CD14-positive monocyte (primary cell): ENCODE measurements around the gene TGFB3. TPM values are rescaled to one million over a fixed set of nuclear protein-coding genes. Genes with fewer than 3 reads are reported as not detected.

Source experiments
- DNase-seq, 3 donors: peaks; one replicate each; pipeline ENCODE4 v3.0.0-alpha.2; 2011 to 2022
- H2AFZ ChIP-seq: 2 replicates; pipeline ENCODE4 v1.6.0; 2012; ENCODE audit warnings: mild to moderate bottlenecking, low read depth, low read length, inconsistent platforms; ENCODE audit not compliant: insufficient read depth, poor library complexity, severe bottlenecking
- H3K27ac ChIP-seq, 2 donors: 1 replicate in 1 of 2; 2 replicates in 1 of 2; pipeline ENCODE4 v1.5.1; 2012 to 2013; ENCODE audit warnings: low read length in 2 of 2, control low read depth in 1 of 2, inconsistent platforms in 1 of 2, low read depth in 1 of 2, mild to moderate bottlenecking in 1 of 2
- H3K27me3 ChIP-seq, 2 donors: one replicate each; pipeline versions ENCODE4 v1.6.0 to v1.6.1; 2011 to 2013; ENCODE audit warnings: low read length in 2 of 2; ENCODE audit not compliant: control insufficient read depth in 2 of 2, insufficient read depth in 2 of 2
- H3K36me3 ChIP-seq, 2 donors: replicated peaks in 1 of 2; 1 replicate in 1 of 2; 2 replicates in 1 of 2; pipeline versions ENCODE4 v1.5.1 to v1.6.1; 2012 to 2013; ENCODE audit warnings: low read length in 2 of 2, control low read depth in 1 of 2, inconsistent platforms in 1 of 2, mild to moderate bottlenecking in 1 of 2; ENCODE audit not compliant: insufficient read depth in 2 of 2, control insufficient read depth in 1 of 2
- H3K4me1 ChIP-seq, 2 donors: 1 replicate in 1 of 2; 2 replicates in 1 of 2; pipeline versions ENCODE4 v1.5.1 to v1.6.1; 2012 to 2013; ENCODE audit warnings: low read length in 2 of 2, control low read depth in 1 of 2, inconsistent platforms in 1 of 2, mild to moderate bottlenecking in 1 of 2, moderate library complexity in 1 of 2; ENCODE audit not compliant: insufficient read depth in 2 of 2, control insufficient read depth in 1 of 2
- H3K4me2 ChIP-seq: replicated peaks from 2 replicates; pipeline ENCODE3; 2012; ENCODE audit warnings: low read length, moderate library complexity, mild to moderate bottlenecking; ENCODE audit not compliant: poor library complexity, severe bottlenecking; ENCODE audit errors: extremely low read depth
- H3K4me3 ChIP-seq, 3 experiments: fragments of 200-600 bp in 1 of 3; sonication (generic) in 1 of 3; replicated peaks in 1 of 3; 1 replicate in 2 of 3; 2 replicates in 1 of 3; pipeline ENCODE4 v1.5.1; 2011 to 2013; ENCODE audit warnings: low read length in 3 of 3, mild to moderate bottlenecking in 3 of 3, control low read depth in 2 of 3, low read depth in 2 of 3, inconsistent platforms in 1 of 3, moderate library complexity in 1 of 3
- H3K79me2 ChIP-seq: 2 replicates; pipeline ENCODE4 v1.6.0; 2012; ENCODE audit warnings: mild to moderate bottlenecking, control low read depth, inconsistent platforms, low read length, moderate library complexity; ENCODE audit not compliant: insufficient read depth
- H3K9ac ChIP-seq: 2 replicates; pipeline ENCODE4 v1.6.0; 2017; ENCODE audit warnings: low read length, mild to moderate bottlenecking; ENCODE audit not compliant: insufficient read depth, poor library complexity, severe bottlenecking
- H3K9me3 ChIP-seq, 2 donors: replicated peaks in 1 of 2; 1 replicate in 1 of 2; 2 replicates in 1 of 2; pipeline versions ENCODE4 v1.5.1 to v1.6.1; 2012 to 2013; ENCODE audit warnings: low read length in 2 of 2, control low read depth in 1 of 2; ENCODE audit not compliant: control insufficient read depth in 1 of 2, insufficient read depth in 1 of 2
- H4K20me1 ChIP-seq: 2 replicates; pipeline ENCODE4 v1.6.0; 2012; ENCODE audit warnings: mild to moderate bottlenecking, low read length, control low read depth, moderate library complexity; ENCODE audit not compliant: insufficient read depth
- H3K27ac Mint-ChIP-seq, 7 donors: one replicate each; pipeline ENCODE4 v1.8.0; 2020; ENCODE audit warnings: mild to moderate bottlenecking in 7 of 7, mixed read lengths in 7 of 7, moderate library complexity in 6 of 7, inconsistent platforms in 2 of 7
- H3K27me3 Mint-ChIP-seq, 3 donors: one replicate each; pipeline ENCODE4 v1.8.0; 2021 to 2022; ENCODE audit warnings: low read depth in 3 of 3, mild to moderate bottlenecking in 3 of 3, mixed read lengths in 3 of 3, moderate library complexity in 3 of 3, inconsistent platforms in 1 of 3
- H3K36me3 Mint-ChIP-seq, 2 donors: one replicate each; pipeline ENCODE4 v1.8.0; 2020; ENCODE audit warnings: mixed read lengths in 2 of 2, inconsistent platforms in 1 of 2, mild to moderate bottlenecking in 1 of 2
- H3K4me1 Mint-ChIP-seq: one replicate; pipeline ENCODE4 v1.8.0; 2020; ENCODE audit warnings: mild to moderate bottlenecking, mixed read lengths
- H3K4me3 Mint-ChIP-seq, 2 donors: one replicate each; pipeline ENCODE4 v1.8.0; 2020; ENCODE audit warnings: mild to moderate bottlenecking in 2 of 2, mixed read lengths in 2 of 2, moderate library complexity in 1 of 2
- H3K9me3 Mint-ChIP-seq, 7 donors: one replicate each; pipeline ENCODE4 v1.8.0; 2020 to 2022; ENCODE audit warnings: mixed read lengths in 7 of 7, mild to moderate bottlenecking in 6 of 7, moderate library complexity in 6 of 7, inconsistent platforms in 2 of 7
- CTCF ChIP-seq: fragments of 200-600 bp; IDR thresholded peaks from one replicate; pipeline ENCODE4 v1.8.0; 2022; ENCODE audit warnings: antibody characterized with exemption, mild to moderate bottlenecking
- WGBS: methylation state at CpG from one replicate; pipeline ENCODE4 v1.1.5; 2013; ENCODE audit warnings: missing lambda C conversion rate; ENCODE audit not compliant: insufficient coverage; 5-methylcytosine and 5-hydroxymethylcytosine counted together
- intact Hi-C, 2 donors: fragments of 100-400 bp; cut with micrococcal nuclease; formaldehyde crosslinking; loops; one replicate each; pipeline versions ENCODE4 v1.15.0 to v1.15.1; 2023
- polyA plus RNA-seq, 3 donors: library from polyadenylated mRNA; depleted of rRNA in 1 of 3; unstranded in 2 of 3; stranded (reverse) in 1 of 3; fragments of 300-500 nt in 2 of 3; fragments of >200 nt in 1 of 3; fragmentation: Illumina TruSeq in 2 of 3; gene quantifications; 1 replicate in 2 of 3; 2 replicates in 1 of 3; pipeline ENCODE4 v1.2.3, GENCODE V29; 2012 to 2021

Gene TGFB3
- polyA plus RNA-seq, 3 donors = 0.07 to 1.8 TPM; not detected in 1

- no peaks in the 10 kb centered on the region for H3K9me3 ChIP-seq
- no peak overlapping the region for H3K9ac ChIP-seq
- no peaks in the 10 kb centered on the region for H3K4me1 ChIP-seq
- H3K4me2 ChIP-seq = no peak overlapping the region
- H3K27me3 ChIP-seq = no peaks in the 10 kb centered on the region
- Mint-ChIP-seq H3K36me3 (peaks cover 3 to 9% of the 10 kb centered on the region in 2 donors), H3K4me3 (no peak overlapping the region), H3K4me1 (no peaks in the 10 kb centered on the region), H3K27ac (peak overlapping the region in 1 of 7 donors; percentile 41), H3K27me3 (peaks cover 0 to 2% (median 0%) of the 10 kb centered on the region in 3 donors), H3K9me3 (no peaks in the 10 kb centered on the region)
- 97% methylated on average over 5 of the region's 9 CpGs for WGBS
- intact Hi-C loops = no loop called here
- no peak overlapping the region for H3K27ac ChIP-seq
- no peak for TF ChIP-seq CTCF
- DNase-seq = no peak
- no peaks in the 10 kb centered on the region for H3K36me3 ChIP-seq
- H2AFZ ChIP-seq = no peak overlapping the region
- H4K20me1 ChIP-seq = no peaks in the 10 kb centered on the region
- no peaks in the 10 kb centered on the region for H3K79me2 ChIP-seq
- H3K4me3 ChIP-seq = no peak overlapping the region
Observed at GRCh38 chr14:75959031-75959430, 22.8 kb downstream of the TGFB3 start.

GRCh38 chr14:75952489-75952888 lies 29.3 kb downstream of the TGFB3 start:
- H3K79me2 ChIP-seq = no peaks in the 10 kb centered on the region
- intact Hi-C loops = no loop called here
- H3K4me1 Mint-ChIP-seq = no peaks in the 10 kb centered on the region
- H3K4me3 Mint-ChIP-seq = no peak overlapping the region
- no CpG with 5 or more reads among the region's 3 CpGs for WGBS
- H3K27ac ChIP-seq = no peak overlapping the region
- H3K27me3 ChIP-seq = no peaks in the 10 kb centered on the region
- H2AFZ ChIP-seq = no peak overlapping the region
- no peaks in the 10 kb centered on the region for H4K20me1 ChIP-seq
- H3K36me3 ChIP-seq = no peaks in the 10 kb centered on the region
- H3K27ac Mint-ChIP-seq = no peak overlapping the region
- no peak overlapping the region for H3K9ac ChIP-seq
- no peak overlapping the region for H3K4me2 ChIP-seq
- H3K27me3 Mint-ChIP-seq = no peaks in the 10 kb centered on the region
- no peak overlapping the region for H3K4me3 ChIP-seq
- no peaks in the 10 kb centered on the region for H3K9me3 ChIP-seq
- TF ChIP-seq CTCF = no peak
- H3K9me3 Mint-ChIP-seq = peaks cover 0 to 3% (median 0%) of the 10 kb centered on the region in 7 donors
- H3K36me3 Mint-ChIP-seq = peaks cover 5 to 9% of the 10 kb centered on the region in 2 donors
- DNase-seq = no peak
- H3K4me1 ChIP-seq = no peaks in the 10 kb centered on the region
